Right lobe of liver (tissue), 4 donors: ENCODE results near the gene FTSJ1.

ENCODE experiments used
- POLR2A ChIP-seq: fragments of 450-650 bp; IDR thresholded peaks from one replicate; pipeline ENCODE4 v1.6.1; 2017; ENCODE audit warnings: antibody characterized with exemption, mild to moderate bottlenecking
- TF ChIP-seq, protein P1 (sequence below), 4 donors: fragments of 200-600 bp in 3 of 4; fragments of 450-650 bp in 1 of 4; IDR thresholded peaks; one replicate each; pipeline versions ENCODE4 v1.5.1 to v1.8.0; 2016 to 2022; ENCODE audit warnings: antibody characterized with exemption in 4 of 4, mild to moderate bottlenecking in 2 of 4
- donor health status: DM: no; HTN: no; CAD: no.
- donor health status: DM: no; HTN: no; CAD: no.
- donor health status: DM: no; HTN: yes; CAD: no.

- TF ChIP-seq POLR2A, result no peak
- TF ChIP-seq, protein P1, sequence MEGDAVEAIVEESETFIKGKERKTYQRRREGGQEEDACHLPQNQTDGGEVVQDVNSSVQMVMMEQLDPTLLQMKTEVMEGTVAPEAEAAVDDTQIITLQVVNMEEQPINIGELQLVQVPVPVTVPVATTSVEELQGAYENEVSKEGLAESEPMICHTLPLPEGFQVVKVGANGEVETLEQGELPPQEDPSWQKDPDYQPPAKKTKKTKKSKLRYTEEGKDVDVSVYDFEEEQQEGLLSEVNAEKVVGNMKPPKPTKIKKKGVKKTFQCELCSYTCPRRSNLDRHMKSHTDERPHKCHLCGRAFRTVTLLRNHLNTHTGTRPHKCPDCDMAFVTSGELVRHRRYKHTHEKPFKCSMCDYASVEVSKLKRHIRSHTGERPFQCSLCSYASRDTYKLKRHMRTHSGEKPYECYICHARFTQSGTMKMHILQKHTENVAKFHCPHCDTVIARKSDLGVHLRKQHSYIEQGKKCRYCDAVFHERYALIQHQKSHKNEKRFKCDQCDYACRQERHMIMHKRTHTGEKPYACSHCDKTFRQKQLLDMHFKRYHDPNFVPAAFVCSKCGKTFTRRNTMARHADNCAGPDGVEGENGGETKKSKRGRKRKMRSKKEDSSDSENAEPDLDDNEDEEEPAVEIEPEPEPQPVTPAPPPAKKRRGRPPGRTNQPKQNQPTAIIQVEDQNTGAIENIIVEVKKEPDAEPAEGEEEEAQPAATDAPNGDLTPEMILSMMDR (IDR thresholded peaks at IDR 0.05), result no peak
Observed at GRCh38 chrX:48468247-48468671, 7.7 kb upstream of the FTSJ1 start.
